Measurements from ENCODE around the gene PANK4.

GRCh38 chr1:2479618-2480017, 46.8 kb downstream of the PANK4 start:
- TF ChIP-seq CTCF (IDR thresholded peaks at IDR 0.05), result no peak
- TF ChIP-seq POLR2A (IDR thresholded peaks at IDR 0.05), result no peak

Data from testis (tissue), 2 donors.